Epithelial cell of proximal tubule (primary cell): Measurements from ENCODE around the gene ALOX5AP. TPM values are rescaled to one million over a fixed set of nuclear protein-coding genes. Genes with fewer than 3 reads are reported as not detected.

ENCODE experiments used
- DNase-seq: peaks from one replicate; pipeline ENCODE4 v3.0.0-alpha.2; 2011; ENCODE audit warnings: low read depth
- H3K4me3 ChIP-seq: 2 replicates; pipeline ENCODE4 v1.5.1; 2011; ENCODE audit warnings: low read depth, mild to moderate bottlenecking, low read length
- CTCF ChIP-seq: conservative IDR thresholded peaks from 2 replicates; pipeline ENCODE4 v1.5.1; 2012; ENCODE audit warnings: low read depth, mild to moderate bottlenecking, low read length
- total RNA-seq: library from RNA; depleted of rRNA; stranded (reverse); fragments of >200 nt; gene quantifications from 2 replicates; pipeline ENCODE4 v1.2.3, GENCODE V29; 2015

ALOX5AP gene
- total RNA-seq, 1 donor from 2014 or later = 2.5 TPM

GRCh38 chr13:30802953-30803478 lies 67.7 kb downstream of the ALOX5AP start:
- H3K4me3 ChIP-seq = peak overlapping the region; percentile 63
- DNase-seq = no peak
- TF ChIP-seq CTCF = peak; percentile 85

DNA sequence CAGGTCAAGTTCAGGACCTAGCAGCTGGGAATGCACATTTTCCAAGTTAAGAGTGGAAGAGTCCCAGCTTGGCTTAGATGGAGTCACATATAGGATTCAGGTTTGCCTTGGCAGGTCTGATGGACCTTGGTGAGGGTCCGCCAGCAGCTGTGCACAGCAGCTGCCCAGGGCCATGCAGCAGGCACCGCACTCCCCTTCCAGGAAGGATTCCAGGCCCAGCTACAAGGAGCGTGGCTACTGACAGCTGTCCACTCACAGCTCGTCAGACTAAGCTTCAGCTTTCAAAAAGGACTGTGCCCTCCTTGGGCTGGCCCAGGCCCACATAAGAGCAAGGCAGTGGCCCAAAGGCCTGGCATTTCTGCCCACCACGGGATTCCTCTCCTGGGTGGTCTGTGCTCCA lies 68.4 kb downstream of the ALOX5AP start:
- TF ChIP-seq CTCF = no peak
- DNase-seq = no peak
- H3K4me3 ChIP-seq = peak overlapping the region; percentile 63

- TF ChIP-seq CTCF = peak; percentile 31
- no peak overlapping the region for H3K4me3 ChIP-seq
- DNase-seq = no peak
Observed at GRCh38 chr13:30804474-30804873, 69.1 kb downstream of the ALOX5AP start.

- no peak for DNase-seq
- H3K4me3 ChIP-seq = no peak overlapping the region
- no peak for TF ChIP-seq CTCF
Observed at GRCh38 chr13:30805132-30805537, 69.8 kb downstream of the ALOX5AP start.

GRCh38 chr13:30805603-30806011 lies 70.3 kb downstream of the ALOX5AP start:
- no peak overlapping the region for H3K4me3 ChIP-seq
- TF ChIP-seq CTCF = no peak
- no peak for DNase-seq

- H3K4me3 ChIP-seq = no peak overlapping the region
- TF ChIP-seq CTCF = no peak
- no peak for DNase-seq
Observed at GRCh38 chr13:30806784-30807183, 71.4 kb downstream of the ALOX5AP start.

GRCh38 chr13:30807392-30807791 lies 72.0 kb downstream of the ALOX5AP start:
- no peak for TF ChIP-seq CTCF
- no peak for DNase-seq
- H3K4me3 ChIP-seq = no peak overlapping the region
